PC-3 (cell line): Measurements from ENCODE around the gene VMA21. TPM values are rescaled to one million over a fixed set of nuclear protein-coding genes. Genes with fewer than 3 reads are reported as not detected.

ENCODE experiments used
- ATAC-seq: fragments of 200-7000 bp; cut with Tn5 transposase; 2 replicates; pipeline ENCODE4 v1.9.1; 2020; ENCODE audit warnings: mild to moderate bottlenecking, moderate library complexity
- BruUV-seq: library from RNA; stranded (reverse); fragments of 400-500 nt; replicated peaks from 2 replicates; lab custom pipeline; 2021; lab: Mats Ljungman, UMichigan
- CTCF ChIA-PET: fragments of 300-600 bp; sonication (Branson Sonifier 250); formaldehyde crosslinking; loops from one replicate; lab custom pipeline; 2022; ENCODE audit warnings: antibody characterized with exemption; lab: Charles Lee
- POLR2A ChIA-PET: fragments of 300-600 bp; sonication (Branson Sonifier 250); formaldehyde crosslinking; loops from one replicate; lab custom pipeline; 2022; ENCODE audit warnings: antibody characterized with exemption; ENCODE audit not compliant: unreplicated experiment; lab: Charles Lee
- DNase-seq: peaks from one replicate; pipeline ENCODE4 v3.0.0-alpha.2; 2015
- H2AFZ ChIP-seq: fragments of 300-600 bp; sonication (generic); 2 replicates; pipeline ENCODE4 v1.6.0; 2016; ENCODE audit warnings: antibody characterized with exemption, low read length
- H3F3A ChIP-seq: fragments of 300-600 bp; sonication (generic); one replicate; pipeline ENCODE4 v1.6.0; 2017; ENCODE audit warnings: antibody characterized with exemption, low read length, control low read depth, mild to moderate bottlenecking; ENCODE audit not compliant: unreplicated experiment
- H3K27ac ChIP-seq: fragments of 300-600 bp; sonication (generic); 2 replicates; pipeline ENCODE4 v1.5.1; 2016; ENCODE audit warnings: mild to moderate bottlenecking, low read length
- H3K27me3 ChIP-seq: fragments of 300-600 bp; sonication (generic); 2 replicates; pipeline ENCODE4 v1.6.1; 2016; ENCODE audit warnings: low read length, mixed read lengths
- H3K36me3 ChIP-seq: fragments of 300-600 bp; sonication (generic); 2 replicates; pipeline ENCODE4 v1.6.1; 2016; ENCODE audit warnings: low read depth, mixed run types, low read length, mixed read lengths
- H3K4me1 ChIP-seq: fragments of 300-600 bp; sonication (generic); 2 replicates; pipeline ENCODE4 v1.5.1; 2016; ENCODE audit warnings: low read length; ENCODE audit not compliant: insufficient read depth
- H3K4me2 ChIP-seq: fragments of 300-600 bp; sonication (generic); 2 replicates; pipeline ENCODE4 v1.6.0; 2016; ENCODE audit warnings: low read length
- H3K4me3 ChIP-seq: fragments of 300-600 bp; sonication (generic); 2 replicates; pipeline ENCODE4 v1.5.1; 2016; ENCODE audit warnings: mild to moderate bottlenecking, low read length, mixed read lengths
- H3K79me2 ChIP-seq: fragments of 300-600 bp; sonication (generic); 2 replicates; pipeline ENCODE4 v1.6.1; 2017; ENCODE audit warnings: low read length, mixed read lengths
- H3K9ac ChIP-seq: fragments of 300-600 bp; sonication (generic); 2 replicates; pipeline ENCODE4 v1.6.0; 2016; ENCODE audit warnings: mild to moderate bottlenecking, low read length
- H3K9me2 ChIP-seq: fragments of 300-600 bp; sonication (generic); replicated peaks from 2 replicates; pipeline ENCODE4 v1.6.1; 2016; ENCODE audit warnings: mixed run types, low read length, mixed read lengths
- H3K9me3 ChIP-seq: fragments of 300-600 bp; sonication (generic); 2 replicates; pipeline ENCODE4 v1.6.1; 2016; ENCODE audit warnings: low read length, mixed read lengths
- H4K20me1 ChIP-seq: fragments of 300-600 bp; sonication (generic); 2 replicates; pipeline ENCODE4 v1.6.1; 2016; ENCODE audit warnings: low read length, mixed read lengths
- EZH2 ChIP-seq: fragments of 300-600 bp; sonication (generic); IDR thresholded peaks from one replicate; pipeline ENCODE4 v1.6.1; 2017; ENCODE audit warnings: antibody characterized with exemption, mild to moderate bottlenecking, low read length; ENCODE audit not compliant: unreplicated experiment
- EZH2phosphoT487 ChIP-seq: fragments of 300-600 bp; sonication (generic); IDR thresholded peaks from 2 replicates; pipeline ENCODE4 v1.6.1; 2018; ENCODE audit warnings: mild to moderate bottlenecking, antibody characterized with exemption, low read length, borderline replicate concordance
- intact Hi-C: fragments of 100-400 bp; cut with micrococcal nuclease; formaldehyde crosslinking; loops from 2 replicates; pipeline ENCODE4 v1.9.0; 2023
- total RNA-seq: library from RNA; depleted of rRNA; stranded (reverse); fragments of >200 nt; gene quantifications from 2 replicates; pipeline ENCODE4 v1.2.3, GENCODE V29; 2014
- TF ChIP-seq, protein P1 (sequence below): fragments of 300-600 bp; sonication (generic); conservative IDR thresholded peaks from 2 replicates; pipeline ENCODE4 v1.5.1; 2017; ENCODE audit warnings: antibody characterized with exemption, low read depth, mild to moderate bottlenecking, low read length

Gene VMA21
- total RNA-seq, 1 experiment from 2014 or later: 51.4 TPM

DNA sequence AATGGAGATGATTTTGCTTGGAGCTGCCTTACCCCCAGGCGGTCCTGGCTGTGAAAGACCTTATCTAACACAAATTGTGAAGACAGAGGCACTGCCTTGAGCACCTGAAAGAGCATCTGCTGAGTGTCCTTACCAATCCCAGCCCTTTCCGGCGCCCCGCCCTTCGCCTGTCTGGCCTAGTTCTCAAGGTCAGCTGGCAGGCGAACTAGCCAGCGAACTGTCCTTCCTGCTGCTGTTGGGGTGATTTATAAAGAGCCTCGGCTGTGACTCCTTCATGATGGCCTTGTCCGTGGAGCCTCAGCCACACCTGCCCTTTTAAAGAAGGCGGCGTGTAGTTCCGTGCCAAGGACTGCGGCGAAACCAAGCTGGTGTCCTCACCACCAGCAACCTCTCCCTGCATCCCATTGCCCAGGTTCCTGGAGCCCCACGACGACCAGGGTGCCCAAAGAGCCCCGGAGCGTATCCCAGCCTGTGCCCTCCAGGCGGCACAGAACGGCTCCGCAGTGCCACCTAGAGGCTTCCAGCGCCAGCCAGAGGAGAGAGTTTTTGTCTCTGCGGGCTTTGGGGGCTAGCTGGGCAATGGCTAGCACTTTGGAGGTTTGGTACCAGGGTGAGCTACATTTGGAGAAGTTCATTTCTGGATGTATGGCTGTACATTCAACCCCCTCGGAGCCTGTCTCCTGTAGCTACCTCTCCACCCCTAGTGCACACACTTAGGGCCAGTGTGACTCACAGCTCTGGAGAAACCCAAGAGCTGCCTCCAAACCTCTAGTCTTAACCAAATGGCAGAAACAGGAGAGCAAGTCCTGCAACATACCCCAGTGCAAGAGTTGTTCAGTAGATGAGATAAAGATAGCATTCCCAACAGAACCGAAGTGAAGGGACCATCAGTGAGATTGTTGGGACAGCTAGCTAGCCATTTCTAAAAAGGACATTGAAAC lies 36.8 kb upstream of the VMA21 start:
- no peaks in the 10 kb centered on the region for H3K9me2 ChIP-seq
- ChIA-PET CTCF (no interaction called here), POLR2A (no interaction called here)
- H4K20me1 ChIP-seq: no peaks in the 10 kb centered on the region
- no peaks in the 10 kb centered on the region for H3K4me1 ChIP-seq
- ATAC-seq (peak; percentile 77), DNase-seq (peak; percentile 35)
- BruUV-seq: no TSS peak
- H3K36me3 ChIP-seq: no peaks in the 10 kb centered on the region
- H3K27me3 ChIP-seq: peaks cover 20% of the 10 kb centered on the region; the same call in 1 of the 2 replicates
- H3K4me3 ChIP-seq: no peak overlapping the region
- no peaks in the 10 kb centered on the region for H3K9me3 ChIP-seq
- H3K9ac ChIP-seq: no peak overlapping the region
- no peaks in the 10 kb centered on the region for H3F3A ChIP-seq
- 0 out of 2 replicates have a peak overlapping the region, but pooled peaks have one; percentile 13 for H3K4me2 ChIP-seq
- H2AFZ ChIP-seq: no peak overlapping the region
- no peaks in the 10 kb centered on the region for H3K79me2 ChIP-seq
- intact Hi-C loops: no loop called here
- no peak overlapping the region for H3K27ac ChIP-seq
- TF ChIP-seq, protein P1, sequence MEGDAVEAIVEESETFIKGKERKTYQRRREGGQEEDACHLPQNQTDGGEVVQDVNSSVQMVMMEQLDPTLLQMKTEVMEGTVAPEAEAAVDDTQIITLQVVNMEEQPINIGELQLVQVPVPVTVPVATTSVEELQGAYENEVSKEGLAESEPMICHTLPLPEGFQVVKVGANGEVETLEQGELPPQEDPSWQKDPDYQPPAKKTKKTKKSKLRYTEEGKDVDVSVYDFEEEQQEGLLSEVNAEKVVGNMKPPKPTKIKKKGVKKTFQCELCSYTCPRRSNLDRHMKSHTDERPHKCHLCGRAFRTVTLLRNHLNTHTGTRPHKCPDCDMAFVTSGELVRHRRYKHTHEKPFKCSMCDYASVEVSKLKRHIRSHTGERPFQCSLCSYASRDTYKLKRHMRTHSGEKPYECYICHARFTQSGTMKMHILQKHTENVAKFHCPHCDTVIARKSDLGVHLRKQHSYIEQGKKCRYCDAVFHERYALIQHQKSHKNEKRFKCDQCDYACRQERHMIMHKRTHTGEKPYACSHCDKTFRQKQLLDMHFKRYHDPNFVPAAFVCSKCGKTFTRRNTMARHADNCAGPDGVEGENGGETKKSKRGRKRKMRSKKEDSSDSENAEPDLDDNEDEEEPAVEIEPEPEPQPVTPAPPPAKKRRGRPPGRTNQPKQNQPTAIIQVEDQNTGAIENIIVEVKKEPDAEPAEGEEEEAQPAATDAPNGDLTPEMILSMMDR: peak; percentile 75
- TF ChIP-seq EZH2phosphoT487 (no peak), EZH2 (no peak)

DNA sequence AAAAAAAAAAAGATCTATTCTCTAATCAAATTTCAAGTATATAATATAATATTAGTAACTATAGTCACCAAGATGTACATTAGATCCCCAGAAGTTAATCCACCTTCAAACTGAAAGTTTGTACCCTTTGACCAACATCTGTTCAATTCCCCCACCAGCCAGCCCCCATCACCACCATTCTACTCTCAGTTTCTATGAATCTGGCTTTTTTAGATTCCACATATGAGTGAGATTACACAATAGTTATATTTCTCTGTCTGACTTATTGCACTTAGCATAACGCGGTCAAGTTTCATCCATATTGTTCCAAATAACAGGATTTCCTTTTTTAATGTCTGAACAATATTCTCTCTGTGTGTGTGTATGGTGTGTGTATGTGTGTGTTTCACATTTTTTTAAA lies 33.7 kb upstream of the VMA21 start:
- H3K4me3 ChIP-seq: no peak overlapping the region
- TF ChIP-seq EZH2 (no peak), EZH2phosphoT487 (no peak)
- TF ChIP-seq, protein P1: no peak
- H3K9me3 ChIP-seq: no peaks in the 10 kb centered on the region
- no peaks in the 10 kb centered on the region for H3K79me2 ChIP-seq
- no TSS peak for BruUV-seq
- no peak overlapping the region for H3K9ac ChIP-seq
- no peaks in the 10 kb centered on the region for H3K9me2 ChIP-seq
- no peaks in the 10 kb centered on the region for H3K4me1 ChIP-seq
- no peaks in the 10 kb centered on the region for H4K20me1 ChIP-seq
- ChIA-PET POLR2A (no interaction called here), CTCF (no interaction called here)
- ATAC-seq: no peak
- no peak for DNase-seq
- H2AFZ ChIP-seq: no peak overlapping the region
- 0 out of 2 replicates have a peak, but pooled peaks cover 13% of the 10 kb centered on the region for H3K27me3 ChIP-seq
- H3K36me3 ChIP-seq: no peaks in the 10 kb centered on the region
- no peaks in the 10 kb centered on the region for H3F3A ChIP-seq
- no peak overlapping the region for H3K27ac ChIP-seq
- no peak overlapping the region for H3K4me2 ChIP-seq
- intact Hi-C loops: no loop called here

DNA sequence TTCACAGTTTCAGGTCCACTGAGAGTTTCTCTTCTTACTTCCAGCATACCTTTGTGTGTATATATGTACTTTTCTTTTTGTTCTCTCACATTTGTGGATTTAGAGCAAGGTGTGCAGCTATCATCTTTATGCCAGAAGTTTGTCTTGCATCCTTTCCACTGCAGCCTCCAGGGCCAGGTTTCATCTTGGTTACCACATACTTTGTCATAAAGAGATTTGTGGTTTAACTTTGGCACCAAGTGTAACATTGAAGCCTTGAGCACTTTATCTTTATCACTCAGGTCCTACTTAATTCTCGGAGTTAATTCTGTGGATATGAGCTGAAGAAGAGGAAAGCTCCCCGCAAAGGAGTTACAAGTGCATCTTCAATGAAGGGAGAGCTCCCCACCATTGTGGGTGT lies 31.4 kb upstream of the VMA21 start:
- Histone ChIP-seq H3F3A (no peaks in the 10 kb centered on the region), H3K27me3 (0 out of 2 replicates have a peak, but pooled peaks cover 5% of the 10 kb centered on the region), H3K4me2 (no peak overlapping the region), H3K9me2 (no peaks in the 10 kb centered on the region), H3K27ac (no peak overlapping the region), H2AFZ (no peak overlapping the region), H3K9ac (no peak overlapping the region), H3K36me3 (no peaks in the 10 kb centered on the region), H3K4me1 (no peaks in the 10 kb centered on the region), H3K79me2 (no peaks in the 10 kb centered on the region), H3K4me3 (no peak overlapping the region), H4K20me1 (no peaks in the 10 kb centered on the region), H3K9me3 (no peaks in the 10 kb centered on the region)
- ATAC-seq: no peak
- no TSS peak for BruUV-seq
- intact Hi-C loops: no loop called here
- no peak for DNase-seq
- POLR2A ChIA-PET: no interaction called here
- no peak for TF ChIP-seq EZH2phosphoT487
- TF ChIP-seq, protein P1: no peak
- TF ChIP-seq EZH2: no peak
- CTCF ChIA-PET: no interaction called here
